RCC 7860 (cell line): ENCODE measurements around the gene C12orf75.
"Not testable (repeated sequence)": the region's sequence is repeated elsewhere in the genome, so short reads cannot be mapped to it uniquely, and the experiment has no call there.

Source experiments
- DNase-seq: peaks from one replicate; pipeline ENCODE4 v3.0.0-alpha.2; 2015; ENCODE audit warnings: low spot score
- FAIRE-seq: peaks from 2 replicates; lab custom pipeline; 2012; peaks lifted over from hg19 to GRCh38; lab: Jason Lieb, UNC

C12orf75 gene

GRCh38 chr12:105309384-105309783 lies 21.1 kb upstream of the C12orf75 start:
- DNase-seq, FAIRE-seq: not testable (repeated sequence)

DNA sequence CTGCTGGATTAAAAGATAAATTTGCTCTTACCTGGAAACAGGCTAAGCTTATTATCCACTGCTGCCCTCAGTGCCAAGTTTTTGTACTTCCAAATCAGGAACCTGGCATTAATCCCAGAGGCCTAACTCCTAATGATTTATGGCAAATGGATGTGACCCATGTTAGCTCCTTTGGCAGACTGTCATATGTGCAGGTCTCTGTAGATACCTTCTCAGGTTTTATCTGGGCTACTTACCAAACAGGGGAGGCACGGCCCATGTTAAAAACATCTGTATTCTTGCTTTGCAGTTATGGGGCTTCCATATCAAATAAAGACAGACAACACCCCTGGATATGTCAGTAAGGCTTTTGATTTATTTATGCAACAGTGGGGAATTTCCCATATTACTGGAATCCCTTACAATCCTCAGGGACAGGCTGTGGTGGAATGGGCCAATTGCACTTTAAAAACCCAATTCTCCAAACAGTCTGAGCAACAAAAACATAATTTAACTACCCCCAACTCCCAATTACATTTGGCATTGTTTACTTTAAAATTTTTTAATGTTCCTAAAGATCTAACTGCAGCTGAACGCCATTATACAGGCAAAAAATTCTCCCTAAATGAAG lies 19.9 kb upstream of the C12orf75 start:
- FAIRE-seq, DNase-seq: not testable (repeated sequence)

DNA sequence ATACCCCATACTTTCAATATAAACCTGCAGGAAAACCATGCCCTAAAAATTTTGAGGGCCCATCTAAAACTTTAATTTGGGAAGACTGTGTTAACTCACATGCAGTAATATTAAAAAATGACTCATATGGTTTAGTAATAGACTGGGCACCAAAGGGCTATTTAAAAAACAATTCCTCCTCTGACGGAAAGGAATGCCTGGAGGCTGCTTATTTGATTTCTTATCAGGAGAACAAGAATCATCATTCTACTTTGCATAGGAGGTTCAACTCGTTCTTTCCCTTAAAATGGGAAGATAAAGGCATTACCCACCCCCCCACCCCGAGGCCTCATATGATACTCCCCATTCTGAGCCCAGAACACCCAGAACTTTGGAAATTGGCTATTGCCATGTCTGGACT lies 18.6 kb upstream of the C12orf75 start:
- FAIRE-seq, DNase-seq: not testable (repeated sequence)

GRCh38 chr12:105313755-105314154 lies 16.7 kb upstream of the C12orf75 start:
- FAIRE-seq, DNase-seq: not testable (repeated sequence)

DNA sequence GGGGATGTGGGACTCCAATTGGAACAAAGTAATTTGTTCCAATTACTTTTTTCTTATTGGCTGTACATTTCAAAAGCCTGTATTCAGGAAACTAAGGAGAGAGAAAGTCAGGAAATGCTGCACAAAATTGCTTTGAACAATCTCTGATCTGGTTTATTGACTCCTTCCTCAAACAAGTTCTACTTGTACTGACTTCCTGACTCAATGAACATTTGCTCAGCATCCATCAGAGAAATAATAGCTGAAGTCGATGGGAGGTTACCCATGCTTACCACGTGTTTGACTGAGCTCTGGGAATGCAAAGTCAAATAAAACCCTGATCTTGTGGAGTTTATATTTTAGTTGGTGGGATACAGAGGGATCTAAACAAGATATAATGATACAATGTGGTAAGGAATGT lies 15.4 kb upstream of the C12orf75 start:
- FAIRE-seq: no peak
- no peak for DNase-seq

- FAIRE-seq: no peak
- no peak for DNase-seq
Measured at GRCh38 chr12:105315726-105316125, 14.8 kb upstream of the C12orf75 start.

DNA sequence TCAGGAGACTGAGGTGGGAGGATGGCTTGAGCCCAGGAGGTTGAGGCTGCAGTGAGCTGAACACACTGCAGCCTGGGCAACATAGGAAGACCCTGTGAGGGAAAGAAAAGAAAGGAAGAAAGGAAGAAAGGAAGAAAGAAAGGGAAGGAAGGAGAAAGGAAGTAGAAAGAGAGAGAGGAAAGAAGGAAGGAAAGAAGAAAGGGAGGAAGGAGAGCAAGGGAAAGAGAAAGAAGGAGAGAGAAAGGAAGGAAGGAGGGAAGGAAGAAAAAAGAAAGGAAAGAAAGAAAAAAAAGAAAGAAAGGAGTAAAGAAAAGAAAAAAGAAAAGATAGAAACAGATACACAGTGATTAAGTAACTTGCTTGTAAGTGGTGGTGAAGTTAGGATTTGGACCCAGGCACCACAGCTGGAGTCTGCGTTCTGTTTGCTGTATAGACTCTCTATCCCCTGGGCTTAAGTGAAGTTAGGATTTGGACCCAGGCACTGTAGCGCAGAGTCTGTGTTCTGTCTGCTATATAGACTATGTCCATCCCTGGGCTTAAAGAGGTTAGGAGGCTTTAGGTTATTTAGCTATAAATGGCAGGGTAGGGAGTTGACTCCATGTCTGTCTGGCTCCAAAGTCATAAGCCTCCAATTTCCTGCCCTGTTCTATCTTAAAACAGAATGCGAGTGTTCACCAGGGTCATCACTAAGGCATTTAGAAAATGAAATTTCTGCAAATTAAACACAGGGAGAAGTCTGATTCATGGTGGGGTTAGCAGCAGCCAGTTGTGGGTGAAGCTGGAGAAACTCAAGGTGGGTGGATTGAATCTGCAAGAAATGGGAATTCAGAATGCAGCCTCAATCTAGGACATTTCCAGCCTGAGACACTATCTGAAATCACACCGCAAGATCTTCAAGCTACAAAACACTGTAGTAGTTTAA lies 13.3 kb upstream of the C12orf75 start:
- no peak for FAIRE-seq
- peak; percentile 76 for DNase-seq

DNA sequence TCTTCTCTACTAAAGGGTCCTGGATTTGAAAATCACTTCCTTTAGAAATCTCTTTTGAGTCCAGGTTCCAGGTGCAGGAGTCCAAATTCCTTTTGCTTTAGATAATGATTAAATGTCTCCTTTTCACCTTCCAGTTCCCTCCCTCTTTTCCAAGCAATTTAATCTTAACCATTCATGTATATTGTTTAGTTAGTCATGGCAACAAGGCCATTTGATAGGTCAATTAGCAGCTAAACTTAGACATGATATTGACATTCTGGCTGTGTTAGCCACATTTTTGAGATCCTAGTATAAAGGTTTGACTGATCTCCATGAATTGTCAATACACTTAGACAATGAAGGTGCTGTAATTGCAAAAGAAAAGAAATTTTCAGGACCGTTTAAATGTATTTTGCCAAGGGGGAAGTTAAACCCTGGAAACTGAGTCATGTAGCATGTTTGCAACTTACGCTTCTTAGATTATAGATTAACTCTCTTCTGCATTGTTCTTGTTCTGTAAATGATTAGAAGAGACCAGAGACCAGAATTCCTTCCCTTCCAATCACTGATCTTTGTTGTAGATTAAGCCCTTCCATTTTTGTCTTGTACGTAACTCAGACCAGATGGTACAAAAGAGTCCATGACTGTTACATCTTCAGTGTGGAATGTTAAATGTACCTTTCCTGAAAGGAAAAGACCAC lies 12.4 kb upstream of the C12orf75 start:
- peak; percentile 98 for FAIRE-seq
- peak; percentile 96 for DNase-seq

GRCh38 chr12:105318651-105319483 lies 11.6 kb upstream of the C12orf75 start:
- DNase-seq: no peak

DNA sequence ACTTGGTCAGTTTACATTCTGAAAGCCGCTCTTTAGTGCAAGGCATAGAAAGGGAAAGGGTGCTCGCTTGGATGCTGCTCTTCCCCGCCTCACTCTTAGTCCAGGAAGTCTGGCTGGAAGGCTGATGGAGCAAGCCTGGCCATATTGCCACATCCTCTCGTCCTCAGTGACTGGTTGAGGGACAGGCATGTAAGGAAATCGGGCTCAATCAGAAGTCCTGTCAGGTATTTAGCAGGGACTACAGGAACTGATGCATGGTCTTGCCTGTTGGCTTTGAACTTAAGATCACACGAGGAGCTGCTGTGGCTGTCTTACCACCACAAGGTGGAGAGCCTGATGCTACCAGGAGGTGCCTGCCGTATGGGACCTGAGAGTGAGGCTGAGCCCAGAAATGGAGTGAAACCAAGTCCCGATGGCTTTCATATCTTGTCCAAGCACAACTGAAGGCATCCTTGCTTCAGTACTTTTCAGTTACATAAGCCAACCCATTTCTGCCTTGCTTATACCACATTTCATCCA lies 10.7 kb upstream of the C12orf75 start:
- FAIRE-seq: no peak
- no peak for DNase-seq

More at GRCh38 chr12:105318651-105319483, 11.6 kb upstream of the C12orf75 start:
- FAIRE-seq: no peak

- DNase-seq (no peak), FAIRE-seq (no peak)
Measured at GRCh38 chr12:105321125-105321524, 9.4 kb upstream of the C12orf75 start.

- DNase-seq (no peak), FAIRE-seq (no peak)
Measured at GRCh38 chr12:105322070-105322469, 8.4 kb upstream of the C12orf75 start.

DNA sequence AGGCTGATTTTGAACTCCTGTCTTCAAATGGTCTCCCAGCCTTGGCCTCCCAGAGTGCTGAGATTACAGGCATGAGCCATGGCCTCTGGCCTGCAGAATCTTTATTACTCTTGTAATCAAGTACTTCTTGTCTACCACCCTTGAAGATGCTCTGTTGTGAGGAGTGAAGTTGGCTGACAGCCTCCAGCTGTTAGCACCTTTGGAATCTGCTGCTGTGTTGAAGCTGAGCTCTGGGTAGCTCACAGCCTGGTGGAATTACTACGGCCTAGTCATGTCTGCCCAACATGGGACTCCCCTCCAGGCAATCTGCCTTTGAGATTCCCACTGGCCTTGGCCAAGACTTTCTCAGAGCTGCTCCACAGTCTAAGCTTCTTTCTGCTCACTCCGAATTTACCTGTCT lies 5.8 kb upstream of the C12orf75 start:
- DNase-seq (no peak), FAIRE-seq (no peak)

GRCh38 chr12:105325117-105325516 lies 5.4 kb upstream of the C12orf75 start:
- FAIRE-seq (no peak), DNase-seq (no peak)

DNA sequence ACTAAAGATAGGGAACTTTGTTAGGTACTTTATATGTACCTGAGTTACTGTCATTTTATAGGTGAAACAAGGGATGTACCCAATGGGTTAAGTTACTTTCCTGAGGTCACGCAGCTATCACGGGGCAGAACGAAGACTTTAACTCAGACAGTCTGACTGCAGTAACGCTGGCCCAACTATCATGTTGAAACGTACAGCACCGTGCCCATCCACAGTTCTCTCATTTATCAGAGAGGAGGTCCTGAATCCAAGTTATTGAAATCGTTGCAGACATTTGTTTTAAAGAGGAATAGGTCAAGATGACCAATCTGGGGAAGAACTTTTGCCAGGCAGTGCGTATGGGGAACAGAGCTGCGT lies 587 bp upstream of the C12orf75 start:
- DNase-seq (no peak), FAIRE-seq (no peak)

DNA sequence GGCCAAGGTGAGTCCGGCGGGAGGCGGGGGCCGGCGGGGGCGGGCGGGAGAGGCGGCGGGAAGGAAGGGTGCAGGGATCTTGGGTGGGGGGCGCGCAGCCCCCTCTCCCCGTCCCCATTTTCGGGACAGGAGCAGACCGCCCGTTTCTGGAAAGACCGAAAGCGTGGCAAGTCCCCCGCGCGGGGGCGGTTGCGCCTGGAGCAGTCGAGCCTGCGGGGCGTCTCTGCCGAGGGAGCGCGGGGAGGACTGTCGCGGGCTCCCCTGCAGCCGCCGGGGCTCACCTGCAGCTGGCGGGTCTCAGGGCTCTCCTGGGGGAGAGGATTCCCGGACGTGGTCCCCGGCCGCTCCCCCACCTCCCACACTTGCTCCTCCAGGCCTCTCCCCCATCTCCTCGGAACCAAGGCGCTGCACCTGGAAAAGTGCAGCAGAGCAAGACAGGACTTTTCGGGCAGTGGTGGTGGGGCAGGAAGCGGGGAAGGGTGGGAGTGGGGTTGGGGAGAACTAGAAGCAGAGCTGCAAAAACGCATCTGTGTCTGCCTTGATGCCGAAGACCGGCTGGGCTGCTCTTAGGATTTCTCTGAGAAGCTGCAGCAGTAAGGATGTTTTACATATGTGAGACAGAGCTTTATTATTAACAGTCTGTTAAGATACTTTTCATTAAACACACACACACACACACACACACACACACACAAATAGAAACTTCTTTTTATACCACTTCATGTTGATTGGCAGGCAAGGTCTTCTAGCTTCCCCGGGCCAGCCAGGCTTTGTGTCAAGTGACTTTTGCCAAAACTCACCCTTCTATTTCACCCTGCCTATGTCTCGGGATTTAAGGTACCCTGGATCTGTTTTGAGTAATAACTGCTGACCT lies 677 bp downstream of the C12orf75 start:
- FAIRE-seq (no peak), DNase-seq (no peak)

DNA sequence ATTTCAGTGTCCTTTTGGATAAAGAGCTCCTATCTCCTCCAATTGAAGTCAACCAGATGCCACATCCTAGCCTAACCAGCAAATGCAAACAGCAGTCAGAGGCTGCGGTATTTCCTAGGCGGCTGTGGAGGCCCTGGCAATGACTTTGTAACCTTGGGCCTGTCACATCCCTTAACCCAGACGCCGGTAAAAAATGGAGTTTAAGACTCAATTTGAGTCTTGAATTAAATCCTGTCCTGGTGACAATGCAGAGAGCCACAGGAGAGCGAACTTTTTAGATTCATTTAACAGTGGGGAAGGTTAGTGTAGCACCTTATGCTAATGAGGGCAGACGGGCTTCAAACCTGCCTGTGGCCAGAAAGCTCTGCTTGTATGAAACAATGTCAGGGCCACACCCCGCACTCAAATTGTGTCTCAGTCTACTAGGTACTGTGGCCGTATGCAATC lies 1.3 kb downstream of the C12orf75 start:
- no peak for DNase-seq
- no peak for FAIRE-seq

- DNase-seq, FAIRE-seq: not testable (repeated sequence)
Measured at GRCh38 chr12:105332286-105332685, 1.8 kb downstream of the C12orf75 start.

- DNase-seq (no peak), FAIRE-seq (no peak)
Measured at GRCh38 chr12:105332925-105333324, 2.4 kb downstream of the C12orf75 start.
